Endothelial cell of umbilical vein (primary cell): Measurements from ENCODE around the gene VIPAS39. TPM values are rescaled to one million over a fixed set of nuclear protein-coding genes. Genes with fewer than 3 reads are reported as not detected.

ENCODE experiments used
- Bru-seq: library from RNA; stranded (reverse); fragments of 400-500 nt; gene quantifications from one replicate; lab custom pipeline; 2021; lab: Mats Ljungman, UMichigan
- BruChase-seq, 2 experiments: library from RNA; stranded (reverse); fragments of 400-500 nt; gene quantifications; one replicate each; lab custom pipeline; 2021; lab: Mats Ljungman, UMichigan
- BruUV-seq: library from RNA; stranded (reverse); fragments of 400-500 nt; replicated peaks from 2 replicates; lab custom pipeline; 2021; lab: Mats Ljungman, UMichigan
- CTCF ChIA-PET: fragments of 300-600, 350-600 bp; sonication (Branson Sonifier 250); formaldehyde crosslinking; loops from one replicate; lab custom pipeline; 2021; ENCODE audit warnings: antibody characterized with exemption, inconsistent platforms; lab: Charles Lee
- POLR2A ChIA-PET: fragments of 300-600, 350-600 bp; sonication (Branson Sonifier 250); formaldehyde crosslinking; loops from one replicate; lab custom pipeline; 2021; ENCODE audit warnings: antibody characterized with exemption, inconsistent platforms; lab: Charles Lee
- DNase-seq: peaks from one replicate; pipeline ENCODE4 v3.0.0-alpha.2; 2011; ENCODE audit warnings: low read depth, low spot score
- FAIRE-seq: peaks from 2 replicates; lab custom pipeline; 2011; peaks lifted over from hg19 to GRCh38; lab: Jason Lieb, UNC
- H2AFZ ChIP-seq: 2 replicates; pipeline ENCODE4 v1.6.0; 2012; ENCODE audit warnings: low read depth, low read length, control low read depth, inconsistent platforms
- H3K27ac ChIP-seq: 2 replicates; pipeline ENCODE4 v1.5.1; 2011; ENCODE audit warnings: low read depth, mild to moderate bottlenecking, control low read depth, low read length, moderate library complexity; ENCODE audit not compliant: insufficient read depth
- H3K27me3 ChIP-seq, 2 experiments: 2 replicates each; pipeline versions ENCODE4 v1.6.0 to v1.6.1; 2011; ENCODE audit warnings: low read length in 2 of 2, mixed read lengths in 1 of 2; ENCODE audit not compliant: control insufficient read depth in 2 of 2, insufficient read depth in 2 of 2
- H3K36me3 ChIP-seq, 2 experiments: 2 replicates in 1 of 2; 3 replicates in 1 of 2; pipeline ENCODE4 v1.5.1; 2011; ENCODE audit warnings: low read length in 2 of 2, mild to moderate bottlenecking in 1 of 2, moderate library complexity in 1 of 2; ENCODE audit not compliant: control insufficient read depth in 2 of 2, insufficient read depth in 2 of 2; ENCODE audit errors: extremely low read depth in 1 of 2
- H3K4me1 ChIP-seq: 3 replicates; pipeline ENCODE4 v1.5.1; 2011; ENCODE audit warnings: mild to moderate bottlenecking, low read length; ENCODE audit not compliant: control insufficient read depth, insufficient read depth; ENCODE audit errors: extremely low read depth
- H3K4me2 ChIP-seq: 2 replicates; pipeline ENCODE4 v1.6.1; 2011; ENCODE audit warnings: low read length, control low read depth, mixed read lengths; ENCODE audit not compliant: insufficient read depth
- H3K4me3 ChIP-seq, 3 experiments: fragments of 200-600 bp in 1 of 3; sonication (generic), shearing (Covaris generic) in 1 of 3; replicated peaks in 1 of 3; 2 replicates each; pipeline ENCODE4 v1.5.1; 2011 to 2016; ENCODE audit warnings: control low read depth in 3 of 3, low read length in 3 of 3, mild to moderate bottlenecking in 2 of 3, inconsistent platforms in 1 of 3, low read depth in 1 of 3, moderate library complexity in 1 of 3; ENCODE audit not compliant: insufficient read depth in 1 of 3
- H3K79me2 ChIP-seq: 2 replicates; pipeline ENCODE4 v1.6.0; 2012; ENCODE audit warnings: low read length, inconsistent platforms; ENCODE audit not compliant: control insufficient read depth, insufficient read depth
- H3K9ac ChIP-seq: replicated peaks from 2 replicates; pipeline ENCODE3; 2011; ENCODE audit warnings: low read length, control low read depth; ENCODE audit not compliant: insufficient read depth; ENCODE audit errors: extremely low read depth
- H3K9me1 ChIP-seq: replicated peaks from 3 replicates; pipeline ENCODE4 v1.6.0; 2011; ENCODE audit warnings: mild to moderate bottlenecking, low read length; ENCODE audit not compliant: control insufficient read depth, insufficient read depth; ENCODE audit errors: extremely low read depth
- H3K9me3 ChIP-seq: replicated peaks from 2 replicates; pipeline ENCODE4 v1.5.1; 2012; ENCODE audit warnings: low read length, inconsistent platforms; ENCODE audit not compliant: control insufficient read depth, insufficient read depth
- H4K20me1 ChIP-seq: replicated peaks from 2 replicates; pipeline ENCODE3; 2011; ENCODE audit warnings: mild to moderate bottlenecking, low read length; ENCODE audit not compliant: control insufficient read depth, insufficient read depth; ENCODE audit errors: extremely low read depth
- CTCF ChIP-seq, 2 donors: IDR thresholded peaks; 1 replicate in 1 of 2; 2 replicates in 1 of 2; pipeline ENCODE4 v1.5.1; 2011; ENCODE audit warnings: low read length in 2 of 2, mild to moderate bottlenecking in 2 of 2, moderate library complexity in 2 of 2, control low read depth in 1 of 2, inconsistent platforms in 1 of 2, low read depth in 1 of 2; ENCODE audit not compliant: insufficient read depth in 1 of 2; ENCODE audit errors: extremely low read depth in 1 of 2
- EZH2 ChIP-seq: IDR thresholded peaks from 2 replicates; pipeline ENCODE4 v1.6.1; 2012; ENCODE audit warnings: borderline replicate concordance, low read depth, mild to moderate bottlenecking, moderate library complexity, low read length, inconsistent platforms; ENCODE audit not compliant: severe bottlenecking
- FOS ChIP-seq: IDR thresholded peaks from 2 replicates; pipeline ENCODE4 v1.6.1; 2011; ENCODE audit warnings: mild to moderate bottlenecking, low read length, moderate library complexity, borderline replicate concordance; ENCODE audit not compliant: insufficient read depth
- GATA2 ChIP-seq: IDR thresholded peaks from 2 replicates; pipeline ENCODE4 v1.7.0; 2011; ENCODE audit warnings: low read depth, mild to moderate bottlenecking, moderate library complexity, mixed read lengths, low read length; ENCODE audit not compliant: insufficient read length, insufficient read depth
- MAX ChIP-seq: IDR thresholded peaks from 2 replicates; pipeline ENCODE4 v1.6.1; 2011; ENCODE audit not compliant: insufficient read depth, insufficient read length
- MYC ChIP-seq: IDR thresholded peaks from one replicate; pipeline ENCODE4 v1.6.1; 2011; ENCODE audit warnings: mild to moderate bottlenecking, low read depth, low read length
- POLR2A ChIP-seq: IDR thresholded peaks from 2 replicates; pipeline ENCODE4 v1.6.1; 2012; ENCODE audit warnings: low read depth, mild to moderate bottlenecking, control low read depth, low read length
- POLR2AphosphoS5 ChIP-seq: IDR thresholded peaks from 2 replicates; pipeline ENCODE4 v1.6.1; 2012; ENCODE audit warnings: low read depth, mild to moderate bottlenecking, control low read depth, low read length, moderate library complexity; ENCODE audit not compliant: insufficient read depth
- dilution Hi-C: fragments of 300-500 bp; cut with MboI; formaldehyde crosslinking; loops from one replicate; pipeline ENCODE4 v1.15.0; 2019; ENCODE audit warnings: low sequenced_read_pairs; ENCODE audit not compliant: extremely low pct_ligation_motif_present
- intact Hi-C: fragments of 100-400 bp; cut with micrococcal nuclease; formaldehyde crosslinking; loops from one replicate; pipeline ENCODE4 v1.10.0; 2022
- long read RNA-seq: library from polyadenylated mRNA; stranded (forward); transcript quantifications from one replicate; pipeline ENCODE4 v2.0.0, GENCODE V29; 2021
- polyA minus RNA-seq, 3 experiments: library from RNA; depleted of rRNA, polyadenylated mRNA; stranded (reverse); fragments of >200 nt; gene quantifications; 1 replicate in 1 of 3; 2 replicates in 2 of 3; pipeline ENCODE4 v1.2.3, GENCODE V29; 2011
- polyA plus RNA-seq, 4 experiments: library from polyadenylated mRNA; depleted of rRNA in 3 of 4; stranded (reverse) in 3 of 4; unstranded in 1 of 4; fragments of >200 nt; gene quantifications; 2 replicates each; pipeline versions ENCODE4 v1.2.1 to v1.2.3, GENCODE V29; 2011 to 2012; ENCODE audit warnings: missing spikeins in 1 of 4
- total RNA-seq: library from RNA; stranded (reverse); gene quantifications from 2 replicates; pipeline ENCODE4 v1.2.3, GENCODE V29; 2021

Gene VIPAS39
- total RNA-seq (22.2 and 24.2 TPM in 2 replicates), polyA plus RNA-seq (28.2 and 28.4 TPM in 2 replicates), polyA minus RNA-seq (39.9 and 43.9 TPM in 2 replicates), Bru-seq, nascent RNA (percentile 64 among the genes with signal in this experiment), BruChase-seq, experiment 1, labeled RNA remaining after a 6-hour chase (percentile 64 among the genes with signal in this experiment), BruChase-seq, experiment 2, labeled RNA remaining after a 2-hour chase (percentile 65 among the genes with signal in this experiment)
- 25.9 and 28.4 TPM in 2 replicates for polyA plus RNA-seq (2011; cell fraction: cytosol; rRNA removed)
- polyA plus RNA-seq (2011; cell fraction: nucleus; rRNA removed) = 51.9 and 54.2 TPM in 2 replicates
- 22.2 and 25.4 TPM in 2 replicates for polyA plus RNA-seq (2012)
- polyA minus RNA-seq (2011; cell fraction: cytosol; rRNA and poly(A)+ RNA removed) = 6.9 TPM
- polyA minus RNA-seq (2011; cell fraction: nucleus; rRNA and poly(A)+ RNA removed) = 20.4 and 30.6 TPM in 2 replicates
- long read RNA-seq, transcript VIPAS39-211 (20 exons, 2,562 nt) = major isoform, 19 of 31 reads
- long read RNA-seq, partial matches to known transcripts = 0 of 31 reads
- long read RNA-seq, other reads (novel, unspliced or antisense) = 11 of 31 reads

- Histone ChIP-seq H3K36me3 (peaks cover 13 to 19% of the 10 kb centered on the region in 2 experiments), H2AFZ (peak within 1 kb of the TSS; percentile 81), H4K20me1 (peaks cover 2% of the 10 kb centered on the region), H3K27me3 (no peaks in the 10 kb centered on the region), H3K9me1 (no peaks in the 10 kb centered on the region), H3K4me2 (peak within 1 kb of the TSS; percentile 94), H3K27ac (peak within 1 kb of the TSS; percentile 76), H3K79me2 (peaks cover 40% of the 10 kb centered on the region), H3K9ac (peak within 1 kb of the TSS; percentile 87), H3K9me3 (no peaks in the 10 kb centered on the region), H3K4me3 (peak within 1 kb of the TSS; percentile 45 to 86 (median 66)), H3K4me1 (peaks cover 21% of the 10 kb centered on the region)
- POLR2A ChIA-PET = interaction anchor here (0.9 kb wide), 1 partner anchor 154 kb away, joined by 4 read pairs; no protein-coding TSS in a partner anchor
- FAIRE-seq (peak; percentile 98), DNase-seq (peak; percentile 99)
- dilution Hi-C loops (no loop called here), intact Hi-C loops (loop anchor here (1.0 to 5.0 kb wide), 8 partner anchors 80 to 360 kb away; partner anchors contain the start of genes ALKBH1, CIPC, GSTZ1 and SAMD15)
- no TSS peak for BruUV-seq
- TF ChIP-seq MYC = no peak
- no peak for TF ChIP-seq EZH2
- TF ChIP-seq CTCF (IDR thresholded peaks at IDR 0.05; ENCODE audit: extremely low read depth in 1 of 2, insufficient read depth in 1 of 2, low read depth in 1 of 2, low read length in 2 of 2) = no peak
- peak; percentile 5 for TF ChIP-seq MAX
- TF ChIP-seq POLR2AphosphoS5 = peak; percentile 66
- no peak for TF ChIP-seq GATA2
- TF ChIP-seq FOS = no peak
- peak; percentile 53 for TF ChIP-seq POLR2A
- CTCF ChIA-PET = interaction anchor here (1.1 to 3.8 kb wide), 7 partner anchors 20 to 306 kb away, joined by 4 to 75 read pairs (median 4); no protein-coding TSS in a partner anchor
These were observed at the start of gene VIPAS39, which contains the start of gene AHSA1 for GRCh38 chr14:77457522-77458248. VIPAS39 (minus strand) TSS chr14:77457601; CDS start chr14:77454102, 3,499 bp downstream. AHSA1 (plus strand) TSS chr14:77458093; CDS start chr14:77458190, 97 bp downstream.
